IPS-15b (cell line): ENCODE results near the gene RPL38.

Experiments used
- H3K27me3 ChIP-seq: one replicate; pipeline ENCODE4 v1.6.1; 2013; ENCODE audit warnings: low read length; ENCODE audit not compliant: control insufficient read depth, insufficient read depth
- H3K36me3 ChIP-seq: one replicate; pipeline ENCODE4 v1.6.1; 2013; ENCODE audit warnings: low read length; ENCODE audit not compliant: control insufficient read depth, insufficient read depth
- H3K4me1 ChIP-seq: one replicate; pipeline ENCODE4 v1.6.1; 2013; ENCODE audit warnings: mild to moderate bottlenecking, low read length; ENCODE audit not compliant: control insufficient read depth, insufficient read depth
- H3K4me3 ChIP-seq: one replicate; pipeline ENCODE4 v1.5.1; 2013; ENCODE audit warnings: low read depth, low read length
- H3K9ac ChIP-seq: one replicate; pipeline ENCODE4 v1.6.1; 2013; ENCODE audit warnings: low read depth, mild to moderate bottlenecking, low read length
- H3K9me3 ChIP-seq: one replicate; pipeline ENCODE4 v1.6.1; 2013; ENCODE audit warnings: mild to moderate bottlenecking, low read length; ENCODE audit not compliant: control insufficient read depth, insufficient read depth

Gene RPL38

DNA sequence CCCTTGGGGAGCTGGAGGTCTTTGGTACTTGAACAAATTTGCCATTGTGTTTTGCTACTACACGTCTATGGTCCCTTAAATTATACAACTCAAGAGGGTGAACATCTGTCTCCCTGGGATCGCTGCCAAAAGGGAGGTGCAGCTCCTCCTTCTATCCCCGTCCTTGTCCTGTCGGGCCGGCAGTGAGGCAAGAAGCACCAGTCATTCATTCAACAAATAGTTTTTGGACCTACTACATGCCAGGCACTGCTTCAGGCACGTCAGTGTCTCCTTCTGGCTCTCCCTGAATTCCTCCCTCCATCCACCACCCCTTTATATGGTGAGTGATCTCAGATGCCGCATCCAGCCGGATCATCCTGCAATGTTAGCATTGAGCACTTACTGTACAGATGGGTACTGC is 2.2 kb upstream of the RPL38 start:
- Histone ChIP-seq H3K9ac (no peak overlapping the region), H3K9me3 (no peaks in the 10 kb centered on the region), H3K4me1 (peaks cover 8% of the 10 kb centered on the region), H3K27me3 (peaks cover 14% of the 10 kb centered on the region), H3K4me3 (no peak overlapping the region), H3K36me3 (peaks cover 24% of the 10 kb centered on the region)

DNA sequence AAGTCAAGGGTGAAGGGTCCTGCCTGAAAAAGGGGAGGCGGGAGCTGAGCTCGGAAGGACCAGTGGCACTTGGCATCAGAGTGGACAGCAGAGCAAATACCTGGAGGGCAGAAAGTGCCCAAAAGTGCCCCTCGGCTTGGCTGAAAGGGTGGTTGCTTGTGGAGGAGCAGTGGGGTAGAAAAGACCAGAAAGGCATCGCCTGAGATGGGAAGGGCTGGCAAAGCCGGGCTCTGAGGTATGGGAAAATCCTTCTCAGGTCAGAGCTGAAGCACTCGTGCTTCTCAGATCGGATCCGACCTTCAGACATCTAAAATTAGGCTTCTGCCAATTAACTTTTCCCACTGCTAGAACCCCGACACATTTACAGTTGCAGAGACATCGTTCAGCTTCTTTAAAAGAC is 1.5 kb upstream of the RPL38 start:
- Histone ChIP-seq H3K36me3 (peaks cover 30% of the 10 kb centered on the region), H3K4me3 (no peak overlapping the region), H3K4me1 (peaks cover 9% of the 10 kb centered on the region), H3K9me3 (no peaks in the 10 kb centered on the region), H3K9ac (no peak overlapping the region), H3K27me3 (peaks cover 14% of the 10 kb centered on the region)

DNA sequence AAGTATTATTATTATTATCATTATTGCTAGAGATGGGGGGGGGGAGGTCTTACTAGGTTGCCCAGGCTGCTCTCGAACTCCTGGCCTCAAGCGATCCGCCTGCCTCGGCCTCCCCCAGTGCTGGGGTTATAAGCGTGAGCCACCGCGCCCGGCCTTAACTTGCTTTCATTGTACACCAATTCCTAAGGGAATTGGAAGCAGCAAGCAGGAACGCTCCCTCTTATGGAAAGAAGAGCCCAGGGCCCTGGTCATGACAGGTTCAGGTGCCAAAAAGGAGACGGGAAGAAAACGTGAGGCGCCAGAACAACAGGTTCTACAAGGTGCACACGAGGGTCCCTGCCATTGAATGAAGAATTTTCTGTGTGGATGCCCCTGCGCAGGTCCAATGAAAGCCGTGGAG is 540 bp upstream of the RPL38 start:
- peaks cover 39% of the 10 kb centered on the region for H3K36me3 ChIP-seq
- peaks cover 14% of the 10 kb centered on the region for H3K27me3 ChIP-seq
- no peak overlapping the region for H3K9ac ChIP-seq
- peak overlapping the region; percentile 35 for H3K4me3 ChIP-seq
- H3K9me3 ChIP-seq = no peaks in the 10 kb centered on the region
- H3K4me1 ChIP-seq = peaks cover 16% of the 10 kb centered on the region

DNA sequence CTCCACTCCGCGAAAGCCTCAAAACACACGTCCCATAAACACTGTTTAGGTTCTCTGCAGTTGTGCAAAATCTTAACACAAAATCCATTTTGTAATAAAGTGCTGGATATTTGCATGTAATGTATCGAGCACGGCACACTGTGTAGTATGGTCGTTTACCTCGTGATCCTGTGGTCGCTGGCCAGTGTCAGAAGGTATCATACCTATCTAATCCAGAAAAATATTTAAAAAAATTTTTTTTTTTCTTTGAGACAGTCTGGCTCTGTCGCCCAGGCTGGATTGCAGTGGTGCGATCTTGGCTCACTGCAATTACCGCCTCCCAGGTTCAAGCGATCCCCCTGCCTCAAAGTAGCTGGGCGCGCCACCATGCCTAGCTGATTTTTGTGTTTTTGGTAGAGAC is 996 bp downstream of the RPL38 start:
- Histone ChIP-seq H3K9me3 (no peaks in the 10 kb centered on the region), H3K27me3 (peaks cover 14% of the 10 kb centered on the region), H3K36me3 (peaks cover 52% of the 10 kb centered on the region), H3K4me1 (peaks cover 17% of the 10 kb centered on the region), H3K9ac (peak overlapping the region; percentile 100), H3K4me3 (peak overlapping the region; percentile 99)

DNA sequence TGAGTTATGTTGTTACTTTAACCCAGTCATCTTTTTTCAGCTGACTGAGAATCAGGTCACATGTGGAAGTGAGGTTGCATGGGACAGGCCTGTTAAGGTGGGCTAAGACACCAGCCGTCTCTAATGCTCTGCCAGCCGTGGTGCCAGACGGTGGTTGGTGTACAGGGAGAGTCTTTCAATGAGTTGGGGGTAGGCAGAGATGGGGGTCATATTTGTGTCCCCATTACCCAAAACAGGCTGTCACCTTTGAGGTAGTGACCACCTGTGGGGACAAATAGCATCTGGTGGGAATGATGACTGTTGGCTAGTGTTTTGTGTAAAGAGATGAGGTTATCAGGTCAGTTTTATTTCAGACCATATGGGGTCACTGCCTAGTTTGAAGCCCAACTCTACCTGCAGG is 1.8 kb downstream of the RPL38 start:
- peak overlapping the region; percentile 99 for H3K4me3 ChIP-seq
- peaks cover 8% of the 10 kb centered on the region for H3K27me3 ChIP-seq
- H3K36me3 ChIP-seq = peaks cover 59% of the 10 kb centered on the region
- H3K4me1 ChIP-seq = peaks cover 18% of the 10 kb centered on the region
- H3K9ac ChIP-seq = peak overlapping the region; percentile 100
- H3K9me3 ChIP-seq = no peaks in the 10 kb centered on the region

DNA sequence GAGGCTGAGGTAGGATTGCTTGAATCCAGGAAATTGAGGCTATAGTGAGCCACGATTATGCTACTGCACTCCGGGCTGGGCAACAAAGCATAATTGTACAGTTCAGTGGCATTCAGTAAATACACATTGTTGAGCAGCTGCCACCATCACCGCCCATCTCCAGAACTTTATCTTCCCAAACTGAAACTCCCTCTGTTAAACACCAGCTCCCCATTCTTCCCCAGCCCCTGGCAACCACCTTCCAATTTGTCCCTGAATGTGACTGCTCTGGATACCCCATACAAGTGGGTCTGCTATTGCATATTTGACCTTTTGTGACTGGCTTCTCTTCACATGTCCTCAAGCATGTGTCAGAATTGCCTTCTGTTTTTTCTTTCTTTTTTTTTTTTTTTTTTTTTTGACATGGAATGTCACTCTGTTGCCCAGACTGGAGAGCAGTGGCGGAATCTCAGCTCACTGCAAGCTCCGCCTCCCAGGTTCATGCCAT is 2.9 kb downstream of the RPL38 start:
- peaks cover 27% of the 10 kb centered on the region for H3K4me1 ChIP-seq
- H3K36me3 ChIP-seq = peaks cover 59% of the 10 kb centered on the region

DNA sequence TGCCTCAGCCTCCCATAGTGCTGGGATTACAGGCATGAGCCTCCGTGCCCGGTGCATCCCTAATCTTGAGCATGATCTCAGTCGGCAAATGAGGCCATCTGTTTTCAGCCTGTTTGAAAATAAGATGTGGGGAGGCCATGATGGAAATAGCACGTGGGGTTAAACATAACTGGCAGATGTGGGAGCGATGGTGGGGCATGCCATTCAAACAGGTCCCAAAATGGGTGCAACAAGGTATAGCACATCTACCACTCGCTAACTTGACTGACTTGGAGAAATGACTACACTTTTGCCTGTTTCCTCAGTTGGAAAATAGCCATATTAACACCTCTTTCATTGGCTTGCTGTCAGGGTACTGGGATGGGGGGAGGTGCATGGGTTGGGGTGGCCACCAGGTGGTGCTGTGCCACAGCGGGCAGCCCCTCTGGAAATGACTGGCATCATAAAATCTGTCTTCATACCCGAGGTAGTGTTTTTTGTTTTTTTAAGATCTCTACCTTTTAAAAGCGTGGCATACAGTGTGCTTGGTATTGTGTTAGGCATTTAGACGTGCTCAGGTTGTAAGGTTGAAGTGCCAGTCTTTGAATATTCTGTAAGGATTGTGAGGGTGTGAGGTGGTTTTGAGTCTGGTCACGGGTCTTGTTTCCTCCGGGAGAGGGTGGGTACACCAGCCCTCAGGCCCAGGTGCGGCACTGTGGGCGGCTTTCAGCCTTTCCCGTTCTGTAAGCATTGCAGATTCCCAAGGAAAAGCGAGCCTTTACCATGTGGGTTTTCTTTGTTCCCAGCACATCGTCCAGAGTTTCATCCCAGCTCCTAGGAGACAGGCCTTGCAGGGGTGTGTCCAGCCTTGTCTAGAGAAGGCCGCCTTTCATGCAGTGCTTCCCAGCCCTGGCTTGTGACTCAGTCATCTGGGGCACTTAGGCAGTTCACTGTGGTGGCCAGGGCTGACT is 7.0 kb downstream of the RPL38 start:
- peak overlapping the region; percentile 54 for H3K4me3 ChIP-seq
- H3K4me1 ChIP-seq = peaks cover 23% of the 10 kb centered on the region
- no peaks in the 10 kb centered on the region for H3K9me3 ChIP-seq
- H3K27me3 ChIP-seq = peaks cover 5% of the 10 kb centered on the region
- H3K9ac ChIP-seq = peak overlapping the region; percentile 27
- H3K36me3 ChIP-seq = peaks cover 43% of the 10 kb centered on the region

More for the DNA sequence above, 2.9 kb downstream of the RPL38 start:
- Histone ChIP-seq H3K4me3 (no peak overlapping the region), H3K9ac (no peak overlapping the region), H3K9me3 (no peaks in the 10 kb centered on the region), H3K27me3 (no peaks in the 10 kb centered on the region)

DNA sequence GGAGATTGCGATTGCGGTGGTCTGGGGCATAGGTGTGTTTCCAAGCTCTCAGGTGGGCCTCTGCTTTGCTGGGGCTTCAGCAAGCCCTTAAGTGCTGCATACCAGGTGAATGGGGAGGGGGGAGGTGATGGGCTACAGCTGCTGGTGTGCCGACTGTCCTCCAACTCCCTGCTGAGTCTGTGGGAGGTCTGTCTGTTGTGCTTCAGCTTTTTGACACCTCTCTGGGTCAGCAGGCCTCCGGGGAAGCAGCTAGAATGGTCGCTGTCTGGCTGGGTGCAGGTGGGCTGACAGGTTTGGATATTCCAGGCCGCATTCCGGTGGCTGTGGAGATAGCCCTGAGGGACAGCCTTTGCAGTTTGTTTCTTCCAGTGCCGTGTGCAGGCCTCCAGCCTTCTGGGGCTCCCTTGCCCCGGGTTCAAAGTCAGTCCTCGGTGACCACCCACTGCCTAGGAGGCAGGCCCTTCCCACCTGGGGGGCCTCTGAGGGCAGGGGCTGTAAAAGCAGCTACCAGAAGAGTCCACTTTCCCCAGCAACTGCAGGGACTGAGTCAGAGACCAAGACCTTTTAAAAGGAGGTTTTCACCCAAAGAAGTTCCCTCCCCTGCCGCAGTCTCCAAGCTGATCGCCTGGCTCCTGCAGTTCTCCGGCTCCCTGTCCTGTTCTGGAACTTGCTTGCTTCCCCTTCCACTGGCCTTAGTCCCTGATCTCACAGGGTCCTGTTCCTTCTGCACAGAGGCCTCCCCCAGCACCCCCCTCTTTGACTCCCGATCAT is 7.8 kb downstream of the RPL38 start:
- H3K27me3 ChIP-seq = peaks cover 5% of the 10 kb centered on the region
- peaks cover 35% of the 10 kb centered on the region for H3K36me3 ChIP-seq
- H3K4me1 ChIP-seq = peaks cover 22% of the 10 kb centered on the region
- no peaks in the 10 kb centered on the region for H3K9me3 ChIP-seq
- H3K9ac ChIP-seq = peak overlapping the region; percentile 50
- peak overlapping the region; percentile 54 for H3K4me3 ChIP-seq

DNA sequence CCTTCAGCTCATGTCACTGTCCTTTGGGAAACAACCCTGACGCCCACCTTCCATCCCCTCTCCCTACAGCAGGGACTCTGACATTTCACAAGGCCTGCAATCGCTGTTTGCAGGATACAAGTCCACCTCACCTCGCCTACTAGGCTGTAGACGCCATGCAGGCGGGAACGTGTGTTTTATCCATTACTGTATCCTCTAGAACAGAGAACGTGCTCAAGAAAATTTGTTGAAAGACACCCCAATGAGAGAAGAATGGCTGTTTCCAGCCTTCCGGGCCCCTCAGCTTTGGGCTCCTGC is 8.4 kb downstream of the RPL38 start:
- peak overlapping the region; percentile 50 for H3K9ac ChIP-seq
- peaks cover 22% of the 10 kb centered on the region for H3K4me1 ChIP-seq
- H3K9me3 ChIP-seq = no peaks in the 10 kb centered on the region
- H3K27me3 ChIP-seq = peaks cover 5% of the 10 kb centered on the region
- peaks cover 30% of the 10 kb centered on the region for H3K36me3 ChIP-seq
- H3K4me3 ChIP-seq = peak overlapping the region; percentile 54

DNA sequence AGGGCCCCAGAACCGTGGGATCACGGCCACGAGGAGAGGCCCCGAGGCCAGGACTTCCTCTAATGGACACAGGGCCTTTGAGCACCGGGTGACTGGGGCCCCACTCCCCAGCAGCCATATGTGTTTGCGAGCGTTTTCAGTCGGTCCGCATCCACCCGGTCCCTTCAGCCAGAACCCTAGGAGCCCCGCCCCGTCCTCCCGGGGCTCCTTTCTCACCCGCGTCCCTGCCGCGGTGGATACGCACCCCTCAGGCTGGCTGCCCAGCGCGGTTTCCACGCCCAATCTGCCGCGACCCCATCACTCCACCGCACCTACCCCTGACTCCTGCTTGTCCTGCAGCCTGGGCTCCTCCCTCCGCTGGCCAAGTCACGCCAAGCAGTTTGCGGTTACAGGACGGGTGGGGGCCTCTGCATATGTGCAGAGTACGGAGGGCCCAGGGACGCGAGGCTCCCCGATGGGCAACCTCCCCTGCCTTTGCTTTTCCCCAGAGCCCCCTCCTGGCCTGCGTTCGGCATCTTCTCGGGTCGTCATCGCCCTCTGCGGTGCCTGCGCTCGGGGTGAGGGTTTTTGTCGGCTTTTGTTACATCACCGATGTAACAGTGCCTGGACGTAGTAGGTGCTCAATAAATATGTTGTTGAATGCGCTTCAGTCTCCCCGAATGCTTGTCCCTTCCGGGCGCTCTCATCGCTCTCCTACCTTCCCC is 8.9 kb downstream of the RPL38 start:
- peaks cover 18% of the 10 kb centered on the region for H3K4me1 ChIP-seq
- H3K27me3 ChIP-seq = peaks cover 5% of the 10 kb centered on the region
- no peaks in the 10 kb centered on the region for H3K9me3 ChIP-seq
- H3K4me3 ChIP-seq = peak overlapping the region; percentile 54
- peak overlapping the region; percentile 37 for H3K9ac ChIP-seq
- H3K36me3 ChIP-seq = peaks cover 25% of the 10 kb centered on the region

DNA sequence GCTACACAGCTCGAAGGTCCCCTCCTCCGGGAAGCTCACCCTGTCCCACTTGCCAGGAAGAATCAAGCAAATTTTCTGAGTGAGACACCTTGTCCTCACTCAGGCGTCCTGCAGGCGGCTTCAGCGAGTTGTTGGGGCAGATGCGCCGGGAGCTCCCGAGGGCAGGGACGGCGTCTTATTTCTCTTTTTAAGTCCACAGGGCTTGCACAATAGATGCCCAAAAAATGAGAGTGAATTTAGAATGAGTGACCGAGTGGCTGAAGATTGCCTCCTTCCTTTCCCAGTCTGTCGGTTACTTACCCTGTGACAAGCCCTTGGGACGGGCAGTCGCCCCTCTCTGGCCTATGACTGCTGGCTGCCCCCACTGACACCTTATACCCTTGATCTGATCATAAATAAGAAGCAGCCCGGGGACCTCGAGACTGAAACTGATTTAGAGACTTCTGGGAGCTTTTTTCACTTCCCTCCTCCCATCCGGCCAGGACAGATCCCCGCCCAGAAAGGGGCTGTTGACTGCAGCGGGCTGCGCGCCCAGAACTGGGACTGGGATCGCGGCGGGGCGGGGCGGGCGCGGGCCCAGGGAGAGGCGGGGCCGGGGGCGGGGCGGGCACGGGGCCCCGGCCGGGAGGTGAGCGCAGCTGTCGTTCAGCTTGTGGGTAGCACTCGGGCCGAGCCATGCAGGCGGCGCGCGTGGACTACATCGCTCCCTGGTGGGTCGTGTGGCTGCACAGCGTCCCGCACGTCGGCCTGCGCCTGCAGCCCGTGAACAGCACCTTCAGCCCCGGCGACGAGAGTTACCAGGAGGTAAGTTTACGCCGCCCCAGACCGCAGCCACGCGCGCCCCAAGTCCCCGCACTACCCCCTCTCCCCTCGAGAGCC is 9.7 kb downstream of the RPL38 start, which contains the start of gene TTYH2:
Gene TTYH2, plus strand, starts transcription at position 659 of the 879 bp plus-strand sequence. Its CDS starts 17 bp downstream, at position 676.
- H3K27me3 ChIP-seq = peaks cover 5% of the 10 kb centered on the region
- H3K9me3 ChIP-seq = no peaks in the 10 kb centered on the region
- H3K4me3 ChIP-seq = peak within 1 kb of the TSS; percentile 65
- peak within 1 kb of the TSS; percentile 37 for H3K9ac ChIP-seq
- H3K36me3 ChIP-seq = peaks cover 18% of the 10 kb centered on the region
- H3K4me1 ChIP-seq = peaks cover 13% of the 10 kb centered on the region
